Astrocyte (in vitro differentiated cells and primary cell): ENCODE measurements around the gene C1QTNF5. TPM values are rescaled to one million over a fixed set of nuclear protein-coding genes. Genes with fewer than 3 reads are reported as not detected.
A peak's percentile ranks its signal among the peaks of the same experiment; 100 is the strongest.

Experiments used
- DNase-seq: peaks from one replicate; pipeline ENCODE4 v3.0.0-alpha.2; 2010; ENCODE audit warnings: low read depth
- FAIRE-seq: peaks from 2 replicates; lab custom pipeline; 2011; peaks lifted over from hg19 to GRCh38; lab: Jason Lieb, UNC
- H2AFZ ChIP-seq: 2 replicates; pipeline ENCODE4 v1.6.0; 2012; ENCODE audit warnings: low read depth, low read length, inconsistent platforms
- H3K27ac ChIP-seq: 2 replicates; pipeline ENCODE4 v1.5.1; 2011; ENCODE audit warnings: low read depth, low read length, inconsistent platforms
- H3K27me3 ChIP-seq: 2 replicates; pipeline ENCODE4 v1.6.0; 2011; ENCODE audit warnings: low read length, inconsistent platforms; ENCODE audit not compliant: insufficient read depth
- H3K36me3 ChIP-seq: 2 replicates; pipeline ENCODE4 v1.5.1; 2011; ENCODE audit warnings: low read length, inconsistent platforms; ENCODE audit not compliant: insufficient read depth
- H3K4me1 ChIP-seq: 2 replicates; pipeline ENCODE4 v1.5.1; 2011; ENCODE audit warnings: low read length, inconsistent platforms; ENCODE audit not compliant: insufficient read depth
- H3K4me2 ChIP-seq: 2 replicates; pipeline ENCODE4 v1.6.0; 2012; ENCODE audit warnings: low read length, inconsistent platforms
- H3K4me3 ChIP-seq: 2 replicates; pipeline ENCODE4 v1.5.1; 2011; ENCODE audit warnings: low read depth, mild to moderate bottlenecking, low read length, inconsistent platforms; ENCODE audit not compliant: insufficient read depth
- H3K79me2 ChIP-seq: 2 replicates; pipeline ENCODE4 v1.6.0; 2012; ENCODE audit warnings: mild to moderate bottlenecking, low read length, inconsistent platforms; ENCODE audit not compliant: insufficient read depth
- H3K9ac ChIP-seq: 2 replicates; pipeline ENCODE4 v1.6.0; 2012; ENCODE audit warnings: mild to moderate bottlenecking, low read length, inconsistent platforms
- H3K9me3 ChIP-seq: 2 replicates; pipeline ENCODE4 v1.5.1; 2012; ENCODE audit warnings: low read depth, mild to moderate bottlenecking, low read length, inconsistent platforms; ENCODE audit not compliant: insufficient read depth
- H4K20me1 ChIP-seq: 2 replicates; pipeline ENCODE4 v1.6.0; 2012; ENCODE audit warnings: low read length, inconsistent platforms; ENCODE audit not compliant: insufficient read depth
- H3K27ac Mint-ChIP-seq: one replicate; pipeline ENCODE4 v1.8.0; 2021; ENCODE audit warnings: mild to moderate bottlenecking, mixed read lengths; ENCODE audit not compliant: unreplicated experiment
- H3K27me3 Mint-ChIP-seq: one replicate; pipeline ENCODE4 v1.8.0; 2021; ENCODE audit warnings: low read depth, mixed read lengths; ENCODE audit not compliant: unreplicated experiment
- H3K36me3 Mint-ChIP-seq: one replicate; pipeline ENCODE4 v1.8.0; 2021; ENCODE audit warnings: low read depth, mixed read lengths; ENCODE audit not compliant: unreplicated experiment
- H3K4me1 Mint-ChIP-seq: one replicate; pipeline ENCODE4 v1.8.0; 2021; ENCODE audit warnings: low read depth, mixed read lengths; ENCODE audit not compliant: unreplicated experiment
- H3K4me3 Mint-ChIP-seq: one replicate; pipeline ENCODE4 v1.8.0; 2021; ENCODE audit warnings: mild to moderate bottlenecking, moderate library complexity, mixed read lengths; ENCODE audit not compliant: unreplicated experiment
- H3K9me3 Mint-ChIP-seq: one replicate; pipeline ENCODE4 v1.8.0; 2021; ENCODE audit warnings: mild to moderate bottlenecking, mixed read lengths; ENCODE audit not compliant: unreplicated experiment
- CTCF ChIP-seq: IDR thresholded peaks from 2 replicates; pipeline ENCODE4 v1.5.1; 2011; ENCODE audit warnings: low read depth, mild to moderate bottlenecking, inconsistent platforms, low read length, moderate library complexity; ENCODE audit not compliant: insufficient read depth
- EZH2 ChIP-seq: IDR thresholded peaks from 2 replicates; pipeline ENCODE4 v1.6.1; 2012; ENCODE audit warnings: mild to moderate bottlenecking, low read length, inconsistent platforms; ENCODE audit not compliant: insufficient read depth
- total RNA-seq: library from RNA; stranded (reverse); gene quantifications from 2 replicates; pipeline ENCODE4 v1.2.1, GENCODE V29; 2021

C1QTNF5 gene
- total RNA-seq, 1 donor from 2014 or later = 6.3 TPM

- H3K4me1 Mint-ChIP-seq = peaks cover 15% of the 10 kb centered on the region
- Histone ChIP-seq H3K36me3 (no peaks in the 10 kb centered on the region), H3K27me3 (peaks cover 6% of the 10 kb centered on the region), H3K27ac (no peak overlapping the region), H3K4me3 (peak overlapping the region; percentile 54), H3K4me2 (peak overlapping the region; percentile 86), H2AFZ (peak overlapping the region; percentile 72), H3K9ac (peak overlapping the region; percentile 75), H3K79me2 (peaks cover 32% of the 10 kb centered on the region), H4K20me1 (peaks cover 9% of the 10 kb centered on the region), H3K9me3 (no peaks in the 10 kb centered on the region), H3K4me1 (peaks cover 43% of the 10 kb centered on the region)
- peaks cover 24% of the 10 kb centered on the region for H3K27me3 Mint-ChIP-seq
- peaks cover 6% of the 10 kb centered on the region for H3K36me3 Mint-ChIP-seq
- peaks cover 2% of the 10 kb centered on the region for H3K9me3 Mint-ChIP-seq
- peak overlapping the region; percentile 78 for H3K4me3 Mint-ChIP-seq
- peak overlapping the region; percentile 83 for H3K27ac Mint-ChIP-seq
- DNase-seq = no peak
- no peak for FAIRE-seq
- no peak for TF ChIP-seq CTCF
- peak; percentile 12 for TF ChIP-seq EZH2
Measured at GRCh38 chr11:119338965-119339588, 1.6 kb downstream of the C1QTNF5 start.

DNA sequence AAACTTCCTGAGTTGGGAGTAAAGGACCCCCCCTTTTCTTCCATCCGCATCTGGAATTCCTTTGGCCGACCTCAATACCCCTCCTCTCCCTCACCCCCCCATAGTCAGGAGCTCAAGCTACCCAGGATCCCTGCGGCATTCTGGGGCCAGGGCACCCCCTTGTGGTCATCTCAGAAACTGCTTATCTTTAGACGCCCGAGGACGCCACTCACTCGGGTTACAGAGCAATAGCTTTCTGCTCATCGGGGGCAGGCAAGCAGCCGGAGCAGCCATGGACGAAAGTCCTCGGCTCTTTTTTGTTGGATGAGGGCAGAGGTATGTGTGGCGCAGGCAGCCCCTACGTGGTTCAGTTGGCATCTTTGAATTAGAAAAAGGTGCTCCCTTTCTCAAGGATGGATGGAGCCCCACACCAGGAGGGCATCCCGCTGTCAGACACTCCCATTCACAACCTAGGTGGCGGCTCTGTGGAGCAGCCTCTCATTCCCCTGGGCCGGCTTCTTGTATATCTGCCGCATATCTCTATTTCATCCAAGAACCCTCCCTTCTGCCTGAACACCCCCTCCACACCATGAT lies 2.3 kb downstream of the C1QTNF5 start:
- TF ChIP-seq CTCF (peak; percentile 73), EZH2 (no peak)
- Mint-ChIP-seq H3K36me3 (peaks cover 6% of the 10 kb centered on the region), H3K27me3 (peaks cover 19% of the 10 kb centered on the region), H3K9me3 (peaks cover 2% of the 10 kb centered on the region), H3K4me1 (peaks cover 15% of the 10 kb centered on the region), H3K4me3 (peak overlapping the region; percentile 78), H3K27ac (peak overlapping the region; percentile 83)
- H3K9me3 ChIP-seq = no peaks in the 10 kb centered on the region
- peak overlapping the region; percentile 51 for H3K9ac ChIP-seq
- H3K4me3 ChIP-seq = peak overlapping the region; percentile 36
- H3K4me2 ChIP-seq = peak overlapping the region; percentile 86
- H3K4me1 ChIP-seq = peaks cover 43% of the 10 kb centered on the region
- FAIRE-seq (no peak), DNase-seq (no peak)
- peaks cover 6% of the 10 kb centered on the region for H3K27me3 ChIP-seq
- H4K20me1 ChIP-seq = peaks cover 9% of the 10 kb centered on the region
- H2AFZ ChIP-seq = no peak overlapping the region
- H3K36me3 ChIP-seq = no peaks in the 10 kb centered on the region
- H3K79me2 ChIP-seq = peaks cover 32% of the 10 kb centered on the region
- H3K27ac ChIP-seq = peak overlapping the region; percentile 68
